ENCODE results near the gene SELL.
A peak's percentile ranks its signal among the peaks of the same experiment; 100 is the strongest.
"Not testable (repeated sequence)": the region's sequence is repeated elsewhere in the genome, so short reads cannot be mapped to it uniquely, and the experiment has no call there.

Gene SELL

GRCh38 chr1:169662680-169663079, 48.7 kb downstream of the SELL start:
- DNase-seq: not testable (repeated sequence)

- not testable (repeated sequence) for DNase-seq
These were observed 50.4 kb downstream of the SELL start for GRCh38 chr1:169661066-169661465.

GRCh38 chr1:169658777-169659176, 52.6 kb downstream of the SELL start:
- not testable (repeated sequence) for DNase-seq

- peak in 1 of 2 donors; percentile 4 for DNase-seq
These were observed 57.5 kb downstream of the SELL start for GRCh38 chr1:169653873-169654272.

GRCh38 chr1:169651035-169651434, 60.4 kb downstream of the SELL start:
- DNase-seq: no peak

- DNase-seq: peak in 1 of 2 donors; percentile 33
These were observed 60.9 kb downstream of the SELL start for GRCh38 chr1:169650551-169650950.

- no peak for DNase-seq
These were observed 62.7 kb downstream of the SELL start for GRCh38 chr1:169648709-169649108.

- DNase-seq: no peak
These were observed 63.2 kb downstream of the SELL start for GRCh38 chr1:169648187-169648586.

GRCh38 chr1:169647512-169647911, 63.9 kb downstream of the SELL start:
- no peak for DNase-seq

GRCh38 chr1:169644297-169644696, 67.1 kb downstream of the SELL start:
- peak in 1 of 2 donors; percentile 2 for DNase-seq

Data from hippocampal formation (tissue), 2 donors.